GM18526 (cell line): ENCODE measurements around the gene HLA-C.

Experiments
- POLR2A ChIP-seq: IDR thresholded peaks from 3 replicates; pipeline ENCODE4 v1.6.1; 2011; ENCODE audit not compliant: insufficient read length; ENCODE audit errors: extremely low read depth

Gene HLA-C

GRCh38 chr6:31227143-31227542 lies 44.7 kb downstream of the HLA-C start:
- TF ChIP-seq POLR2A = no peak

- no peak for TF ChIP-seq POLR2A
Observed at GRCh38 chr6:31225735-31226134, 46.2 kb downstream of the HLA-C start.

GRCh38 chr6:31222496-31222895 lies 49.4 kb downstream of the HLA-C start:
- TF ChIP-seq POLR2A = no peak
